GM19452 (cell line): ENCODE measurements around the gene HSD17B13.

Source experiments
- ATAC-seq: cut with Tn5 transposase; IDR thresholded peaks from one replicate; pipeline ENCODE4 v1.9.1; 2021; ENCODE audit not compliant: unreplicated experiment

The HSD17B13 gene

GRCh38 chr4:87270144-87270543 is 52.5 kb downstream of the HSD17B13 start:
- no peak for ATAC-seq

- ATAC-seq, result no peak
Observed at GRCh38 chr4:87268411-87268810, 54.3 kb downstream of the HSD17B13 start.

- no peak for ATAC-seq
Observed at GRCh38 chr4:87266986-87267385, 55.7 kb downstream of the HSD17B13 start.

- no peak for ATAC-seq
Observed at GRCh38 chr4:87262886-87263285, 59.8 kb downstream of the HSD17B13 start.

- ATAC-seq, result no peak
Observed at GRCh38 chr4:87260477-87260876, 62.2 kb downstream of the HSD17B13 start.

GRCh38 chr4:87258677-87259076 is 64.0 kb downstream of the HSD17B13 start:
- no peak for ATAC-seq

GRCh38 chr4:87257523-87257922 is 65.2 kb downstream of the HSD17B13 start:
- no peak for ATAC-seq

- ATAC-seq, result no peak
Observed at GRCh38 chr4:87255755-87256154, 66.9 kb downstream of the HSD17B13 start.
